HEK293T (cell line): ENCODE data around the gene GPR17.

Source experiments
- ARNT ChIP-seq: fragments of 450-650 bp; IDR thresholded peaks from 2 replicates; pipeline ENCODE4 v1.6.1; 2017; ENCODE audit warnings: mild to moderate bottlenecking
- BHLHE40 ChIP-seq: fragments of 450-650 bp; IDR thresholded peaks from 2 replicates; pipeline ENCODE4 v1.6.1; 2016; ENCODE audit warnings: mild to moderate bottlenecking, moderate library complexity, borderline replicate concordance
- ELF4 ChIP-seq: fragments of 450-650 bp; IDR thresholded peaks from 2 replicates; pipeline ENCODE4 v1.6.1; 2017; ENCODE audit warnings: antibody characterized with exemption
- FOXK2 ChIP-seq: fragments of 450-650 bp; IDR thresholded peaks from 2 replicates; pipeline ENCODE4 v1.6.1; 2016; ENCODE audit warnings: mild to moderate bottlenecking
- HDGF ChIP-seq: fragments of 450-650 bp; IDR thresholded peaks from 2 replicates; pipeline ENCODE4 v1.6.1; 2017; ENCODE audit warnings: antibody characterized with exemption, borderline replicate concordance
- LEF1 ChIP-seq: fragments of 450-650 bp; IDR thresholded peaks from 2 replicates; pipeline ENCODE4 v1.6.1; 2017; ENCODE audit warnings: mild to moderate bottlenecking, borderline replicate concordance

DNA sequence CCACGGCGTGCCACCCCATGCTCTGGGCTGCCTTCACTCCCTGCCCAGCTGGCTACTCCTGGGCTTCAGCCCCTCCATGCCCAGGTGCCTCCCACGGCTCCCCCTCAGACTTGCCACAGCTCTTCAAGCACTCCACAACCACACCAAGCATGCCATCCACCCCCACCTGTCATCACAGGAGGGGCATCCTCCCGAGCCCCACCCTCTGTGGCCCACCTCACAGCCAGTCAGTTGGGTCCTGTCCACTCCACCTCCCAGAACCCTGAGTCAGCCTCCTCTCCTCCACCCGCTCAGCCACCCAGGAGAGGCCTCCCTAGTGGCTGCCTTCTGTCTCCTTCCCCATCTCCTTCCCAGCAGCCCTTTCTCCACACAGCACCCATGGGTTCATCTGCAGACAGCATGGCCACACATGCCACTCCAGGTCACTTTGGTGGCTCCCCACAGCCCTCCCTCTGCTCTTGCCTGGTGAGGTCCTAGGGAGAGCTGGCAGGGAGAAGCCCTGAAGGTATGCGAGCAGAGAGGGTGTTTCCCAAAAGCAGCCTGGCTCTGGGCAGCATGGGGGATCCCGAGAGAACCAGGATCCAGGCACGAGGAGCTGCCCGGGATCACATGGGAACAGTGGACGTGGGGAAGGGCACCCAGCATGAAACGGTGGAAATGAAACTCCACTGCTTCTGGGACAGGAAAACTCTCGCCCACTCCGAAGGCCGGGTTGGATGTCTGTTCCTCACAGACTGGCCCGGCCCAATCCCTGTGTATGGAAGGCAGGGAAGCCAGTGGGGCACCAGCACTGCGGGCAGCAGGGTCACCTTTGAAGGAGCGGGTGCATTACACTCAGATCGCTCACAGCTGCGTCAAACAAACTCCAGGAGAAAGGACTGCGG lies 26.6 kb downstream of the GPR17 start:
- TF ChIP-seq ARNT: no peak
- TF ChIP-seq ELF4: no peak
- TF ChIP-seq LEF1: no peak
- no peak for TF ChIP-seq HDGF
- no peak for TF ChIP-seq FOXK2
- no peak for TF ChIP-seq BHLHE40
